Endothelial cell of umbilical vein (primary cell): Measurements from ENCODE around the gene PRDX4. TPM values are rescaled to one million over a fixed set of nuclear protein-coding genes. Genes with fewer than 3 reads are reported as not detected.

Experiments used
- BruUV-seq: library from RNA; stranded (reverse); fragments of 400-500 nt; replicated peaks from 2 replicates; lab custom pipeline; 2021; lab: Mats Ljungman, UMichigan
- CTCF ChIA-PET: fragments of 300-600, 350-600 bp; sonication (Branson Sonifier 250); formaldehyde crosslinking; loops from one replicate; lab custom pipeline; 2021; ENCODE audit warnings: antibody characterized with exemption, inconsistent platforms; lab: Charles Lee
- POLR2A ChIA-PET: fragments of 300-600, 350-600 bp; sonication (Branson Sonifier 250); formaldehyde crosslinking; loops from one replicate; lab custom pipeline; 2021; ENCODE audit warnings: antibody characterized with exemption, inconsistent platforms; lab: Charles Lee
- DNase-seq: peaks from one replicate; pipeline ENCODE4 v3.0.0-alpha.2; 2011; ENCODE audit warnings: low read depth, low spot score
- FAIRE-seq: peaks from 2 replicates; lab custom pipeline; 2011; peaks lifted over from hg19 to GRCh38; lab: Jason Lieb, UNC
- H2AFZ ChIP-seq: 2 replicates; pipeline ENCODE4 v1.6.0; 2012; ENCODE audit warnings: low read depth, low read length, control low read depth, inconsistent platforms
- H3K27ac ChIP-seq: 2 replicates; pipeline ENCODE4 v1.5.1; 2011; ENCODE audit warnings: low read depth, mild to moderate bottlenecking, control low read depth, low read length, moderate library complexity; ENCODE audit not compliant: insufficient read depth
- H3K27me3 ChIP-seq, 2 experiments: 2 replicates each; pipeline versions ENCODE4 v1.6.0 to v1.6.1; 2011; ENCODE audit warnings: low read length in 2 of 2, mixed read lengths in 1 of 2; ENCODE audit not compliant: control insufficient read depth in 2 of 2, insufficient read depth in 2 of 2
- H3K36me3 ChIP-seq, 2 experiments: 2 replicates in 1 of 2; 3 replicates in 1 of 2; pipeline ENCODE4 v1.5.1; 2011; ENCODE audit warnings: low read length in 2 of 2, mild to moderate bottlenecking in 1 of 2, moderate library complexity in 1 of 2; ENCODE audit not compliant: control insufficient read depth in 2 of 2, insufficient read depth in 2 of 2; ENCODE audit errors: extremely low read depth in 1 of 2
- H3K4me1 ChIP-seq: 3 replicates; pipeline ENCODE4 v1.5.1; 2011; ENCODE audit warnings: mild to moderate bottlenecking, low read length; ENCODE audit not compliant: control insufficient read depth, insufficient read depth; ENCODE audit errors: extremely low read depth
- H3K4me2 ChIP-seq: 2 replicates; pipeline ENCODE4 v1.6.1; 2011; ENCODE audit warnings: low read length, control low read depth, mixed read lengths; ENCODE audit not compliant: insufficient read depth
- H3K4me3 ChIP-seq, 3 experiments: fragments of 200-600 bp in 1 of 3; sonication (generic), shearing (Covaris generic) in 1 of 3; replicated peaks in 1 of 3; 2 replicates each; pipeline ENCODE4 v1.5.1; 2011 to 2016; ENCODE audit warnings: control low read depth in 3 of 3, low read length in 3 of 3, mild to moderate bottlenecking in 2 of 3, inconsistent platforms in 1 of 3, low read depth in 1 of 3, moderate library complexity in 1 of 3; ENCODE audit not compliant: insufficient read depth in 1 of 3
- H3K79me2 ChIP-seq: 2 replicates; pipeline ENCODE4 v1.6.0; 2012; ENCODE audit warnings: low read length, inconsistent platforms; ENCODE audit not compliant: control insufficient read depth, insufficient read depth
- H3K9ac ChIP-seq: replicated peaks from 2 replicates; pipeline ENCODE3; 2011; ENCODE audit warnings: low read length, control low read depth; ENCODE audit not compliant: insufficient read depth; ENCODE audit errors: extremely low read depth
- H3K9me1 ChIP-seq: replicated peaks from 3 replicates; pipeline ENCODE4 v1.6.0; 2011; ENCODE audit warnings: mild to moderate bottlenecking, low read length; ENCODE audit not compliant: control insufficient read depth, insufficient read depth; ENCODE audit errors: extremely low read depth
- H3K9me3 ChIP-seq: replicated peaks from 2 replicates; pipeline ENCODE4 v1.5.1; 2012; ENCODE audit warnings: low read length, inconsistent platforms; ENCODE audit not compliant: control insufficient read depth, insufficient read depth
- H4K20me1 ChIP-seq: replicated peaks from 2 replicates; pipeline ENCODE3; 2011; ENCODE audit warnings: mild to moderate bottlenecking, low read length; ENCODE audit not compliant: control insufficient read depth, insufficient read depth; ENCODE audit errors: extremely low read depth
- FOS ChIP-seq: IDR thresholded peaks from 2 replicates; pipeline ENCODE4 v1.6.1; 2011; ENCODE audit warnings: mild to moderate bottlenecking, low read length, moderate library complexity, borderline replicate concordance; ENCODE audit not compliant: insufficient read depth
- GATA2 ChIP-seq: IDR thresholded peaks from 2 replicates; pipeline ENCODE4 v1.7.0; 2011; ENCODE audit warnings: low read depth, mild to moderate bottlenecking, moderate library complexity, mixed read lengths, low read length; ENCODE audit not compliant: insufficient read length, insufficient read depth
- dilution Hi-C: fragments of 300-500 bp; cut with MboI; formaldehyde crosslinking; loops from one replicate; pipeline ENCODE4 v1.15.0; 2019; ENCODE audit warnings: low sequenced_read_pairs; ENCODE audit not compliant: extremely low pct_ligation_motif_present
- intact Hi-C: fragments of 100-400 bp; cut with micrococcal nuclease; formaldehyde crosslinking; loops from one replicate; pipeline ENCODE4 v1.10.0; 2022
- polyA plus RNA-seq, 4 experiments: library from polyadenylated mRNA; depleted of rRNA in 3 of 4; stranded (reverse) in 3 of 4; unstranded in 1 of 4; fragments of >200 nt; gene quantifications; 2 replicates each; pipeline versions ENCODE4 v1.2.1 to v1.2.3, GENCODE V29; 2011 to 2012; ENCODE audit warnings: missing spikeins in 1 of 4
- total RNA-seq: library from RNA; stranded (reverse); gene quantifications from 2 replicates; pipeline ENCODE4 v1.2.3, GENCODE V29; 2021

Gene PRDX4
- total and polyA plus RNA-seq, 2 donors (not counting 3 experiments of a cell fraction or from before 2014, with no cell fraction given): 144 to 145 TPM

GRCh38 chrX:23729214-23729613 lies 61.9 kb downstream of the PRDX4 start:
- no peak overlapping the region for H2AFZ ChIP-seq
- intact Hi-C loops: no loop called here
- H3K9me1 ChIP-seq: no peaks in the 10 kb centered on the region
- no peaks in the 10 kb centered on the region for H3K9me3 ChIP-seq
- no peak overlapping the region for H3K9ac ChIP-seq
- TF ChIP-seq GATA2 (no peak), FOS (peak; percentile 22)
- H3K4me2 ChIP-seq: no peak overlapping the region
- H3K36me3 ChIP-seq: no peaks in the 10 kb centered on the region
- H4K20me1 ChIP-seq: no peaks in the 10 kb centered on the region
- POLR2A ChIA-PET: no interaction called here
- H3K27ac ChIP-seq: peak overlapping the region; percentile 45
- CTCF ChIA-PET: interaction anchor here (2.6 kb wide), 1 partner anchor 173 kb away, joined by 11 read pairs; no protein-coding TSS in a partner anchor
- H3K79me2 ChIP-seq: peaks cover 20% of the 10 kb centered on the region
- DNase-seq (peak; percentile 6), FAIRE-seq (peak; percentile 97)
- no TSS peak for BruUV-seq
- no peaks in the 10 kb centered on the region for H3K27me3 ChIP-seq
- peaks cover 10% of the 10 kb centered on the region for H3K4me1 ChIP-seq
- H3K4me3 ChIP-seq: no peak overlapping the region
- dilution Hi-C loops: no loop called here

- H3K36me3 ChIP-seq: no peaks in the 10 kb centered on the region
- no peak overlapping the region for H3K27ac ChIP-seq
- no peak overlapping the region for H2AFZ ChIP-seq
- dilution Hi-C loops: no loop called here
- no peak overlapping the region for H3K4me2 ChIP-seq
- no peaks in the 10 kb centered on the region for H3K9me3 ChIP-seq
- DNase-seq (no peak), FAIRE-seq (peak; percentile 37)
- no peak overlapping the region for H3K4me3 ChIP-seq
- intact Hi-C loops: no loop called here
- peaks cover 10% of the 10 kb centered on the region for H3K4me1 ChIP-seq
- ChIA-PET POLR2A (no interaction called here), CTCF (interaction anchor here (0.8 to 1.7 kb wide), 3 partner anchors 51 to 322 kb away, joined by 3 to 7 read pairs (median 3); partner anchors contain the start of gene SAT1)
- BruUV-seq: no TSS peak
- no peak overlapping the region for H3K9ac ChIP-seq
- no peaks in the 10 kb centered on the region for H4K20me1 ChIP-seq
- no peaks in the 10 kb centered on the region for H3K27me3 ChIP-seq
- TF ChIP-seq FOS: peak; percentile 7
- TF ChIP-seq GATA2: no peak
- H3K9me1 ChIP-seq: no peaks in the 10 kb centered on the region
- H3K79me2 ChIP-seq: peaks cover 40% of the 10 kb centered on the region
Measured at GRCh38 chrX:23731951-23732350, 64.7 kb downstream of the PRDX4 start.
